Epidermal melanocyte (primary cell): ENCODE measurements around the gene CCDC77.

ENCODE experiments used
- DNase-seq: peaks from one replicate; pipeline ENCODE4 v3.0.0; 2011; ENCODE audit warnings: low spot score; ENCODE audit not compliant: insufficient read length

The CCDC77 gene

DNA sequence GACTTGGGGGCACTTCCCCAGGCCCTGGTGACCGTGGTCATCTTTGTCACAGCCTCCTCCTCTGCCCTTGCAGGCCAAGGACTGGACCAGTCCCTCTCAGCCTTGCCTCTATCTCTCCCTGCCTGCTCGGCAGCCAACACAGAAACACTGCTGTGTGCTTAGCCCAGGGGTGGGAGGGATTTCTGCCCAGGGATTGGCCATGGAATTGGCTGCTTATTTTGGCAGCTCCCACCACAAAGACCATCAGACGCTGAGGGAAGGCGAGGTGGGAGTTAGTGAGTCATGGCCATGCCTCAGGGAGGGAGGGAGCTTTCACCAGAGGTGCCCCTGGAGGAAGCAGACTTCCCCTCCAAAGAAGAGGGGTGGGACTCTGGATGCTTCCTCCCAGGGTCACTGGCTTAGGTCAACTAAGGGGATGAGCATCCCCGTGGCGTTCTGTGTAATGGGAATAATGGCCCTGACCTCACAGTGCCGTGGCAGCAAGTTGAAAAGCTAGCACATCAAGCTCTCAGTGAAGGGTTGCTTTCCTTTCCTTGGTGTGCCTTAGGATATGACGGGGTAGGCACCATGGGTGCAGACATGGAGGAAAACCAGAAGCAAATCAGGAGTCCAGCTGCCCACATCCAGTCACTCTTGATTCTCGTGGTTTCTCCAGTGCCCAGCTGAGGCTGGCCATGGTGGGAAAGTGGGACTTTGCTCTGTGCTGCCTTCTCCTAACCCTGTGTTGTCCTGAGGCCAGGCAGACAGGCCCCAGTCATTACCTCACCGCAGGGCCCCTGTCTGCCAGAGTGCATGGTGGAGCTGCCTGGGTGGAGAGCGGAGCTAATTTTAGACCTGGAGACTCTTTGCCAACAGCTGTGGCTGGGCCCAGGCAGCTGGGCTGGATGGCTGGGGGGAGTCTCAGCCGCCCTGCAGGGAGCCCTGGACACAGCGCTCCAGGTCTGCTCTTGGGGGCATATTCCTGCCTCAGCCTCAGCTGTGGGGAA lies 79.7 kb downstream of the CCDC77 start:
- DNase-seq, result no peak

DNA sequence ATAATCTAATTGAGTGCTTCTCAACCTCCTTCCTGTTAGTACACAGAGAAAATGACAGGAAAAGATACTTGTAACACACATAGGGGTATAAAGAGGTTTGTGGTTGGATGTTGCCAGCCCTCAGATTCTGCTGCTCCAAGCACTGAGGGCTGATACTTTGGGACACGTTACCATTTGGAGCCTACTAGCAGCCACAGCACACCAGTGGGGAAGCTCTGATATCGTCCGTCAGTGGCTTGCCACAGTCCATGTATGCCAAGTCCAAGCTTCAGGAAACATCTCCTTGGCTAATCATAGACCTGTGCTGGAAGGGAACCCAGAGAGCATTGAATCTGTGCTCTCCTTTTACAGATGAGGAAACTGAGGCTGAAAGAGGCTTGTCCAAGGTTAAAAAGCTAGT lies 80.6 kb downstream of the CCDC77 start:
- no peak for DNase-seq

DNA sequence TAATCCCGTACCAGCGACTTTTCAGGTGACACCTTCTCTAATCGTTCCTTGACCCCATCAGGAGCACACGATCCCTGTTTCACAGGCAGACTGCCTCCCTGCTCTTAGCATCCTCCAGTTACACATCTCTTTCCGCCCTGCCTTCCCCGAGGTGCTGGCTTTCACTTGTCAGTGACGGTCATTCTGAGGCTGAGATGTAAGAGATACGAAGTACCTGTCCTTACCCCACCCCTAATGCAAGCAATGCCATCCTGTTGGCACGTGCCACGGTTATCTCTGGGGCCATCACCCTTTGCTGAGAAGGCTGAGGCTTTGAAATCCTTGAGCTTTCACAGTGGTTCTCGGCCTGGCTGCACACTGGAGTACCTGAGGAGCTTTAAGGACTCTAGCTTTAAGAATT lies 82.7 kb downstream of the CCDC77 start:
- no peak for DNase-seq

DNA sequence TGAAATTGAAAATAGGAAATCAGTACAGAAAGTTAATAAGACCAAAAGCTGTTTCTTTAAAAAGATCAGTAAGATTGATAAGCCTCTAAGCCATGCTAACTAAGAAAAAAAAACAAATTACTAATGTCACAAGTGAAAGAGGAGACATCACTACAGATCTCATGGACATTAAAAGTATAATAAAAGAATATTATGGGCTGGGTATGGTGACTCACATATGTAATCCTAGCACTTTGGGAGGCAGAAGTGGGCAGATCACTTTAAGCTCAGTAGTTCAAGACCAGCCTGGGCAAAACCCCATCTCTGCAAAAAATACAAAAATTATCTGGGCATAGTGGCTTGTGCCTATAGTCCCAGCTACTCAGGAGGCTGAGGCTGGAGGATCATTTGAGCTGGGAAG lies 88.8 kb downstream of the CCDC77 start:
- DNase-seq, result no peak
